Mesenteric fat pad (tissue), 1 donor: Measurements from ENCODE around the gene RAB33B. TPM values are rescaled to one million over a fixed set of nuclear protein-coding genes. Genes with fewer than 3 reads are reported as not detected.
"Not testable (repeated sequence)": the region's sequence is repeated elsewhere in the genome, so short reads cannot be mapped to it uniquely, and the experiment has no call there.

Experiments
- DNase-seq: peaks from one replicate; pipeline ENCODE4 v3.0.0-alpha.2; 2020; ENCODE audit warnings: low spot score
- total RNA-seq: library from RNA; stranded (reverse); fragmentation: NEBNext Ultra II Directional; extraction: Animal tissue kit (Norgen Biotek cat#: 25700); gene quantifications from one replicate; pipeline ENCODE4 v1.2.1, GENCODE V29; 2021
- donor health status: DM: yes; HTN: yes; CAD: no.

The RAB33B gene
- total RNA-seq, 1 donor from 2014 or later = 7.1 TPM

- DNase-seq = no peak
Observed at GRCh38 chr4:139461022-139461628, 7.2 kb downstream of the RAB33B start.

- not testable (repeated sequence) for DNase-seq
Observed at GRCh38 chr4:139464512-139464911, 10.6 kb downstream of the RAB33B start.

GRCh38 chr4:139465922-139466321 is 12.0 kb downstream of the RAB33B start:
- no peak for DNase-seq

GRCh38 chr4:139468756-139469155 is 14.8 kb downstream of the RAB33B start:
- DNase-seq = not testable (repeated sequence)

GRCh38 chr4:139469216-139469615 is 15.3 kb downstream of the RAB33B start:
- DNase-seq = no peak

GRCh38 chr4:139469869-139470268 is 15.9 kb downstream of the RAB33B start:
- no peak for DNase-seq

GRCh38 chr4:139470295-139470694 is 16.4 kb downstream of the RAB33B start:
- DNase-seq = no peak

- DNase-seq = no peak
Observed at GRCh38 chr4:139470997-139471665, 17.2 kb downstream of the RAB33B start.

- no peak for DNase-seq
Observed at GRCh38 chr4:139472852-139473251, 18.9 kb downstream of the RAB33B start.

GRCh38 chr4:139476363-139476762 is 22.4 kb downstream of the RAB33B start:
- no peak for DNase-seq

- no peak for DNase-seq
Observed at GRCh38 chr4:139481465-139481864, 27.5 kb downstream of the RAB33B start.

GRCh38 chr4:139483000-139483399 is 29.1 kb downstream of the RAB33B start:
- DNase-seq = no peak

GRCh38 chr4:139484783-139485311 is 30.9 kb downstream of the RAB33B start:
- DNase-seq = no peak

- DNase-seq = no peak
Observed at GRCh38 chr4:139488442-139488841, 34.5 kb downstream of the RAB33B start.

GRCh38 chr4:139489638-139490037 is 35.7 kb downstream of the RAB33B start:
- no peak for DNase-seq

GRCh38 chr4:139492429-139492828 is 38.5 kb downstream of the RAB33B start:
- no peak for DNase-seq

GRCh38 chr4:139493176-139493575 is 39.3 kb downstream of the RAB33B start:
- DNase-seq = no peak

- no peak for DNase-seq
Observed at GRCh38 chr4:139499186-139499585, 45.3 kb downstream of the RAB33B start.

- DNase-seq = no peak
Observed at GRCh38 chr4:139501117-139501516, 47.2 kb downstream of the RAB33B start.

- no peak for DNase-seq
Observed at GRCh38 chr4:139501527-139501926, 47.6 kb downstream of the RAB33B start.

- DNase-seq = no peak
Observed at GRCh38 chr4:139501927-139502899, 48.3 kb downstream of the RAB33B start.
